Activated T-cell treated with anti-CD3 and anti-CD28 coated beads for 4 hours (primary cell): ENCODE measurements around the gene SLC2A8.

ENCODE experiments used
- DNase-seq: peaks from one replicate; pipeline ENCODE4 v3.0.0-alpha.2; 2020

The SLC2A8 gene

DNA sequence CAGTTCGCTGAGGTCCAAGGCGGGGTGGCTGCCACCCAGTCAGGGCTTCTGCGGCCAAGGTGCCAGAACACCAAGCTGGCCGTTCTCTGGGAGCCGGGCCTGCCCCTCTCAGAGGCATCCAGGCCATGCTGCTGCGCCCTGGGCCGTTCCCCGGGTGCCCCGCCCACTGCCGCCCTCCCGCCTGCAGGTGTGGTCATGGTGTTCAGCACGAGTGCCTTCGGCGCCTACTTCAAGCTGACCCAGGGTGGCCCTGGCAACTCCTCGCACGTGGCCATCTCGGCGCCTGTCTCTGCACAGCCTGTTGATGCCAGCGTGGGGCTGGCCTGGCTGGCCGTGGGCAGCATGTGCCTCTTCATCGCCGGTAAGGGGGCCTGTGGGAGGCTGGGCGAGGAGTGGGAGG, 7.7 kb downstream of the SLC2A8 start:
- no peak for DNase-seq

DNA sequence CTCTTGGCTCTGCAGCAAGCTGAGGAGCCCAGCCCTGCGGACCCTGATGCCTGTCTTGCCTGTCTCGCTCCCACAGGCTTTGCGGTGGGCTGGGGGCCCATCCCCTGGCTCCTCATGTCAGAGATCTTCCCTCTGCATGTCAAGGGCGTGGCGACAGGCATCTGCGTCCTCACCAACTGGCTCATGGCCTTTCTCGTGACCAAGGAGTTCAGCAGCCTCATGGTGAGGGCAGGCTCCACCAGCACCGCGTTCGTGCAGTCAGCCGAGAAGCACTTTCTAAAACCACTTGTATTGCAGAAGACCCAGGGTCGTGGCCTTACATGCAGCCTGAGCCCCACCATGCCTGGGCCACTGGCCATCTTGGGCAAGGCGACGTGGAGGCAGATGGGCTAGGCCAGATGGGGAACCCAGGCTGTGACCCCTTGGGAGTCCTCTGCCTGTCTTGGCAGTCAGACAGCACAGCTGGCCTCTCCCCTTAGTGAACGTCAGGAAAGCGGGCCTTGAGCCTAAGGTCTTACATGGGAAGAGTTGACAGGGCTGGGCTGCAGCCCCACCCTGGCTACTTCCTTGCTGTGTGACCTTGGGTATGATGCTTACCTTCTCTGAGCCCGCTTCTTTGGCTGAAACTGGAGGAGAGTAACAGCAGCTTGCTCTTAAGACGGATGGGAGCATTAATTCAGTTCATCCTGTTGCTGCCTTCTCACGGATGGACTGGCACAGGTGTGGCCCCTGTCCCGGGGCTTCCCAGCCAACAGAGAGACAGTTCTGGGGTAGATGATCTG, 8.6 kb downstream of the SLC2A8 start:
- no peak for DNase-seq

DNA sequence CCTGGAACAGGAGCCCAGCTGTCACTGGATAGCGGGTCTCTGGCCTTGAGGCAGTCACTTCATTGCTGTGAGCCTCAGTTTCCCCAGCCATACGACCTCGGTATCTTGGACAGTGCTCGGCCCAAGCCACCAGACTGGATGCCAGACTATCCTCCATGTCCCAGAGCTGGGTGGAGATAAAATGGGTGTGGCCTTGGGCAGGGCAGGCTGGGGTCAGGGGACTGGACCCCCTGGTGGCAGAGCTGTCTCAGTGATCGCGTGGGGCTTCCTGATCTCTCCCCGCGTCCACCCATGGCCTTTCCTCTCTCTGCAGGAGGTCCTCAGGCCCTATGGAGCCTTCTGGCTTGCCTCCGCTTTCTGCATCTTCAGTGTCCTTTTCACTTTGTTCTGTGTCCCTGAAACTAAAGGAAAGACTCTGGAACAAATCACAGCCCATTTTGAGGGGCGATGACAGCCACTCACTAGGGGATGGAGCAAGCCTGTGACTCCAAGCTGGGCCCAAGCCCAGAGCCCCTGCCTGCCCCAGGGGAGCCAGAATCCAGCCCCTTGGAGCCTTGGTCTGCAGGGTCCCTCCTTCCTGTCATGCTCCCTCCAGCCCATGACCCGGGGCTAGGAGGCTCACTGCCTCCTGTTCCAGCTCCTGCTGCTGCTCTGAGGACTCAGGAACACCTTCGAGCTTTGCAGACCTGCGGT, 10.0 kb downstream of the SLC2A8 start:
- DNase-seq, result no peak

DNA sequence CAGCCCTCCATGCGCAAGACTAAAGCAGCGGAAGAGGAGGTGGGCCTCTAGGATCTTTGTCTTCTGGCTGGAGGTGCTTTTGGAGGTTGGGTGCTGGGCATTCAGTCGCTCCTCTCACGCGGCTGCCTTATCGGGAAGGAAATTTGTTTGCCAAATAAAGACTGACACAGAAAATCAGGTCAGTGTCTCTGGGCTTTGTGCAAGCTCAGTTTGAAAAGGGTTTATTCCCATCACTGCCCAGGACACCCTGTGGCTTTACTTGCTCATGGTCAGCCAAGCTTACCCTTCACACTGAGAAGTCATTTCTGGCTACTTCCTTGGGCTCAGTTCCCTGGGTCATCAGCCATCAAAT, 10.5 kb downstream of the SLC2A8 start:
- no peak for DNase-seq

DNA sequence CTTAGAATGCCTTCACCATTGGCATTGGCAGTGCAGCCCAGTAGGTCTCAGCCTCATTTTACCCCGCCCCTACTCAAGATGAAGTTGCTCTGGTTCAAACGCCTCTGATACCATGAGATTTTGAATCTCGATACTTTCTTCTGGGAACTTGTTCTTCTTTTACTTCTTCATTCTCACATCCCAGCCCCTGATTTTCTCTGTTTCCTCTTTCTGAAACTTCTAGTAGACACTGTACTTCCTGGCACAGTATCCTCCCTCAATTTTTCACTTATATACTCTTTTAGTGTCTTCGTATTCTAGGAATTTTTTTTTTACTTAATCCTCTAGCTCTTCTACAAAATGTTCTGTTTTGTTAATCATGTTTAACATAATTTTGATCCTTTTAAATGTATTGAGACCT, 14.2 kb downstream of the SLC2A8 start:
- no peak for DNase-seq

DNA sequence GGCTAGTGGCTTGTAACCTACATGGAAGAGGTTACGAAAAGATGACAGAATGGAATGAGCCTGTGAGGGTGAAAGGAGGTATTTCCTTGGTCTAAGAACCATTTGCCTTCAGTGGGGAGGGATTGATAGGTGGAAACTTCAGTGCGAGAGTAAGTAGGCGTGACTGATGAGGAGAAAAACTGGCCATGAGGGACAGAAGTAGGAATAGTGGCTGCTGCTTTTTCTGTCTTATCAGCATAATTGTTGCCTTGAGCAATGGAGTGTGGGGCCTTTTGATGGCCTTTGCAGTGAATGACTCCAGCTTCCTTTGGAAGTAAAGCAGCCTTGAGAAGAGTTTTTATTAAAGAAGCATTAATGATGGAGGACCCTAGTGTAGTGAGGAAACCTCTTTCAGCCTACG, 18.2 kb downstream of the SLC2A8 start:
- no peak for DNase-seq

DNA sequence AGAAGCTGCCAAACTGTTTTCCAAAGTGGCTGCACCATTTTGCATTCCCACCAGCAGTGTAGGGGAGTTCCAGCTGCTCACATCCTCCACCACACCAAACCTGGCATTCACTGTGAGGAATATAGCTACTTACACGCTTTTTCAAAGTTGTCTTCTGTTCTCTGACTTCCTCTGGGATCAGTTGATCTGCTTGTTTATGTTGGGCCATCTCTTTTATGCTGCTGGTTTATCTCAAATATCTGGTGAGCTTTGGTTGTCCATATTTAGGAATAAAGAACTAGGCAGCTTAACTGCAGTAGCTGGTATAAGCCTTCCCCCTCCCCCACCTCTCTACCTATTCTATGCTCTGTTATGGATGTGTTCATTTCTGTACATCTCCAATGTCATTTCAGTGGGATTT, 18.7 kb downstream of the SLC2A8 start:
- no peak for DNase-seq

DNA sequence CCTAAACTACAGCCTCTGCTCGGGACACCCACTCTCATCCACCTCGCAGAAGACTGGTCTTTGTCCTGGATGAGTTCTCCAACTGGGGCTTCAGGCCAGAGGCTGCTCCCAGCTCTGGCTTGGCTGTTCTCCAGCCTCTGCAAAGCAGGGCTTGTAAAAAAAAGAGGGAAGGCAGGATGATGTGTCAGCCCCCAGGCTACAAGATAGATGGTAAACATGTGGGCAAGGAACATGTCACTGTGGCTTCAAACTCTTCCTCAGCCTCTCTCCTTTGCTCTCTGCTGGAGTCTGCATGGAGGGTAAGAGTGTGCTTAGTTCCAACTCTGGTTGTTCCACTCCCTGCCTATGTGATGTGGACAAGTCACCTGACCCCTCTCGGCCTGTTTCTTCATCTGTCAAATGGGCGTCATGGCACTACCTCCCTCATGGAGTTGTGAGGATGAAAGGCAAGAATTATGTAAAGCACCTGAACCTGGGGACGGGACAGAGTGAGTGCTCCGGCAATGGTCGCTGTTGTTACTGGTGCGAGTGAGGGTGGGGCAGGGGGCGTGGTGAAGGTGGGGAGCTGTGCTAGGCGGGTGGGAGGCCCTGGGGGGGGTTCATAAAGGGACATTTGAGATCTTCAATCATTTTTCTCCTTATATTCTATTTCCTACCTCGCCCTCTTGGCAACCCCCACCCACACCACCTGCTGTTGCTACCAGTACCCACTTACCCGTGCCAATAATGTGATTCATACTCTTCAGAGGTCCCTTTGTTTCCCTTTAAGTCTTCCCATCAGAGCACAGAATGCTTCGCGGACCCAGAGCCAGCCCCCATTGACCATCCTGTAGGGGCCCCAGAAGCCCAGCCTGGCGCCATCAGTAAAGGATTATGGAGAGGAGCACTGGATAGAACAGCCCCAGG, 20.4 kb downstream of the SLC2A8 start:
- no peak for DNase-seq

DNA sequence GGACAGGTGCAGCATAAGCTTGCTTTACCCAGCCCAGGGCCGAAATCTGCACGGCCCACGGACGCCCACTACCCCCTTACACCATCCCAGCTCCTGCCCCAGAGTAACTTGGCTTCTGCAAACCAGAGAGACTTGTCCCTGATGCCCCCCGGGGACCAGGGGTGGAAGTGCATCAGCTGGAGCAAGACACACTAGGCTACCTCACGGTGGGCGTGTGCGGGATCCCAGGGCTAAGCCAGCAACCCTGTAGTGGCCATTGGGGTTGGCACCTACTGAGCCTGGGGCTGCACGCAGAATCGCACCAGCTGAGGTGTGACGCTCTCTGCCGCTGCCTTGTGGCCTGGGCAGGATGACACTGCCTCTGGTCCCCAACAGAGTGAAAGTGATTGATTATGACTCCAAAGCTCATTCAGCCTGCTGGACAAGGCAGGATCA, 21.1 kb downstream of the SLC2A8 start:
- peak; percentile 21 for DNase-seq

DNA sequence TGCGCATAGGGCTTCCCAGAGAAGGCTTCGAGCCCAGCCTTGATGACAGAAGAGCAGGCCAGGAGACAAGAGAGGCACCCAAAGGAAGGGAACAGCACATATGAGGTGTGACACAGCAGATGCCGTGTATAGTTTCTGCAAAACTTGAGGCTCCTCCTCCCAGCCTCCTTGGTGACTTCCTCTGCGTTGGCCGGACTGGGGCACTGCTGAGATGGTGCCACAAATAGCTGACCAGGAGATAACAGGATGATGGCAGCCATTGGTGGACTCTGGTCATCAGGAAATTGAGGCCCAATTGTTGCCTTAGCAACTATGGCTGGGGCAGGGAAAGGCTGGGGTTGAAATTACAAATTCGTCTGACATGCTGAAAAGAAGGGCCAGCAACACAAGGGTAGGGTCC, 22.4 kb downstream of the SLC2A8 start:
- no peak for DNase-seq

DNA sequence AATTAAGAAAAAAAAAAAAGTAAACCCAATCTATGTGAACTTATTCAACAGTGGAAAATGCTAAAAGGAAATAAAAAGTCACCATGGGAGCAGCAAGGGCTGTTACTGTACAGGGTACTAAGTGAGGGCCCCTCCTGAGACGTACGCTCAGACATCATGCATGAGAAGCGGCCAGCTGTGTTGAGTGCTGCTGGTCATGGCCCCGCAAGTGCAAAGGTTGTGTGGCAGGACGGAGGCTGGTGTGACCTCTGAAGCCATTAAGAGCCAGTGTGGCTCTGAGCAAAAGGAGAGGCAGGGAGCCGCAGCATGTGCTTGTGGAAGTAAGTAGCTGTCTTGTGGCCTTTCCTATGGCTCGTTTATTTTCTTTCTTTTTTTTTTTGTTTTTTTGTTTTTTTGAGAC, 24.1 kb downstream of the SLC2A8 start:
- DNase-seq, result no peak

DNA sequence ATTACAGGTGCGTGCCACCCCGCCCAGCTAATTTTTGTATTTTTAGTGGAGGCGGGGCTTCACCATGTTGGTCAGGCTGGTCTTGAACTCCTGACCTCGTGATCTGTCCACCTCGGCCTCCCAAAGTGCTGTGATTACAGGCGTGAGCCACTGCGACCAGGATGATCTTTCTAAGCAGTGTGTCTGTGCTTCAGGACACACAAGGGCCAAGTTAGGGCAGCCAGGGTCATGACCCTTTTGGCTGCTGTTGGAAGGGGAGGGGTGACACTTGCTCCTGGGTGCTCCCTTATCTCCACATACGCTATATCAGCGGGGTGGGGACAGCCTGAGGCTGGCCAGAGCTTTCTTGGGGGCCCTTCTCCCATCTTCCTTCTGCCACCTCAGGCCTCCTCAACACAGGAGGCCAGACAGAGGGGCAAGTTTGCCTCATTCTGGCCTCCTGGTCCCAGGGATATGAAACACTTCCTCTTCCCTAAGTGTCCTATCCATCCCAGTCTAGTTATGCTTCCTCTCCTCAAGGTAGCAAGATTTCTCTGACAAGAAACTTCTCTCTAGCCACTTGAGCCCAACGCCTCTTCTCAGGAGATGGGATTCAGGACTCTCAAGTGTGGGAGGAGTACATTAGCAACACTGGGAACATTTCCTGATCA, 25.3 kb downstream of the SLC2A8 start:
- DNase-seq, result no peak

DNA sequence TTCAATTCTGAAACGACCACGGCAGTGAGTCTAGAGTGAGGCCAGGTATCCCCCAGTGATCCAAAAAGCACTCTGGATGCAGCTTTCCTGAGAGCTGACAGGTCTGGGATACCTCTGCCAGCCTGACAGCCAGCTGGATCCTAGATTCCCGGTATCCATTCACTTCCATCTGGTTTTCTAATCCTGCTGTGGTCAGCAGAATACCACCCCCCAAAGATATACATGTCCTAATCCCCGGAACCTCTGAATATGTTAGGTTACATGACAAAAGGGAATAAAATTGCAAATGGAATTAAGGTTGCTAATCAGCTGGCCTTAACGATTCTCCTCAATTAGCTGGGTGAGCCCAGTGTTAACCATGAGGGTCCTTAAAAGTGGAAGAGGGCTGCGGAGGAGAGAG, 25.8 kb downstream of the SLC2A8 start:
- no peak for DNase-seq

DNA sequence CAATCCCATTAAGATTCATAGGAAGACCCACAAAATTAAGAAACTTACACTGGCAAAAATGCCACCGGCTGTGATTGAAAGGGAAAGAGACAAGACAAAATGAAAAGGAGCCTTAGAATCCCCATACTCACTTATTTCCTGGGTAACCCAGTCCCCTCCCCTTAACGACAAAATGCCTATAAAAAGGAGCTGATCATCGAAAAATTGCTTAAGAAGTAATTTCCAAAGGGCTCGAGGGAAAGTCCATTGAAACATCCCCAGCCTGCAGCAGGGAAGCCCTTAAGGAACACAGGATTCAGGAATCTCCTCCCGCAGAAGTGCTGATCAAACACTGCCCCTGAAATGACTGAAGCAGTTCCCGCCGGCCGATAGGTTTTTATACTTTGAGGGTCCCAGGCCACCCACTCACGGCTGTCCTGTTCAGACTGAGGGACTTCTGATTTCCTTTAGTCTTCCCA, 26.5 kb downstream of the SLC2A8 start:
- no peak for DNase-seq

DNA sequence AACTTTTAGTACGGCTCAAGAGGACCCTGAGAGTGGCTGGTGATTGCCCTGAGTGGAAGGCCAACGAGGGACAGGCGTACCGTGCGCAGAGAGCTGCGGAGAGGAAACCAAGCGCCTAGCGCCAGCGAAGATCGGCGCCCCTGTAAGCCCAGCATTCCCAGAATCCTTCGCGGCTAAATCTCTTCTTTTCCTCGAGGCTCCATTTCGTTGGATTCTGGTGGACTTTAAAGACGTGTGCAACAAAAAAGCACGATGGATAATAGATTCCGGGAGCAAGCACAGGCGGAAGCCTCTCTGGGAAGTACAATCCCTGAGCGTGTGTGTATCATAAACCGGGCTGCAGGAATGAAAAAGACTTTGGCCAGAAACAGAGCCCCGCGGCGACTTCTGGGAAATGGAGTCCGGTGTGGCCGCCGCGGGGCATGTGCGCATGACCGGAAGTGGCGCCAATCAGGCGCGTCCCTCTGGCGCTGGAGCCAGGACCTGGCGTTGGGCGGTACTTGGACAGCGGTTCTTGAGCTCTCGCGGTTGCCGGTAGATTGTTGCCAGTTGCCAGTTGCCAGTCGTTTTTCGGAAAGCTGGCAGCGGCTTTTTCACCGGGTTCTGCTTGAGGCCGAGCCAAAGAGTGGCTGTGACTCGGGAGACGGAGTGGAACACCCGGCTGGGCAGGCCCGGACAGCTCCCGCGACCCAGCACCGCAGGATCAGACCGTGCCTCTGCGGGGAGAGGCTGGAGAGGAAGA, 27.1 kb downstream of the SLC2A8 start, which contains the start of gene ZNF79:
Gene ZNF79 (plus strand): TSS at position 449 of the 742 bp plus-strand sequence. CDS start 406 bp downstream, outside the sequence.
- DNase-seq, result peak; percentile 80

DNA sequence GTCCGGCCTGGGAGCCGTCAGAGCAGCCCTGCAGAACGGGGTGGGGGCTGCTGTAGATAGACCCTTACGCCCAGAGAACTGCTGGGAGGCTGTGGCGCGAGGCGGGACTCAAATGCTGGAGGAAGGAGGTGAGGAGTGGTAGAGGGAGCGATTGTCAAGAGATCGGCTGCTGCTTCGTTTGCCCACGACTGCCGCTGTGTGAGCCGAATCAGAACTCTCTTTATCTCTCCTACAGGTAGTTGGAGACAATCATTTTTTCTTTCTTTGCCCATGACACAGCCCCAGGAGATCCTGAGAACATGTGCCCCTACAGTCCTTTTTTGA, 27.7 kb downstream of the SLC2A8 start:
- DNase-seq, result no peak

DNA sequence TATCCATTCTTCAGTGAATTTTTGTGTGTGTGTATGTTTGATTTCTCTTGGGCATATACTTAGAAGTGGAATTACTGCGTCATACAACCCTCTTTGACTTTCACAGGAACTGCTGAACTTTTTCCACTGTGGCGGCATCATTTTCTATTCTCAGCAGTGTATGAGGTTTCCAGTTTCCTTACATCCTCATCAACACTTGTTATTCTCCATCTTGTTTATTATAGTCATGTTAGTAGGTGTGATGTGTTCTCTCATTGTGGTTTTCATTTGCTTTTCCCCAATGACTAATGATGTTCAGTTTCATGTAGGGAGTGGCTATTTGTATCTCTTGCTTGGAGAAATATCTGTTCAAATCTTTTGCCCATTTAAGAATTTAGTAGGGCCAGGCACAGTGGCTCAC, 29.8 kb downstream of the SLC2A8 start:
- no peak for DNase-seq

DNA sequence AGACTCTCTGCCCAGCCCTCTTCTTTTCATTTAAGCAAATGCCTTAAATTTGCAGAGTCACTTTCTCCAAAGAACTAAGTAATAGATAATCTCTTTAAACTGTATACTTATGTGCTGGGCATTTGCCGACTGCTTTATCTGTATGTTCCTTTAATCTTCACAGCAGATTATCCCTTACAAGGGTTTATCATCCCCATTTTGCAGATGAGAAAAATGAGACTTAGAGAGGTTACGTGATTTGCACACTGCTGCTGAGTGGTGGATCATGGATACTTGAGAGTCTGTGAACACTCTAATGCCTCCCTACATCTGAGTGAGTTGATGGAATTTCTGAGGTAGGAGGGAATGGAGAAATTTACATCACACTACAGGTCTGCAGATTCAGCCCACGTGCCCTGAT, 31.4 kb downstream of the SLC2A8 start:
- DNase-seq, result no peak

DNA sequence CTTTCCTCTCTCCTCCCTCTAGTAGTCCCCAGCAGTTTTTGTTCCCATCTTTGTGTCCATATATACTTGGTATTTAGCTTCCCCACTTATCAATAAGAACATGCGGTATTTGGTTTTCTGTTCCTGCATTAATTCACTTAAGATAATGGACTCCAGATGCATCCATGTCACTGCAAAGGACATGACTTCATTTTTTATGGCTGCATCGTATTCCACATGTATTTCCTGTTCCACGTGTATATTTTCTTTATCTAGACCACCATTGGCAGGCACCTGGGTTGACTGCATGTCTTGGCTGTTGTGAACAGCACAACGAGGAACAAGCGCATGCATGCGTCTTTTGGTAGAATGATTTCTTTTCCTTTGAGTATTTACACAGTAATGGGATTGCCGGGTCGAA, 33.4 kb downstream of the SLC2A8 start:
- DNase-seq, result no peak

DNA sequence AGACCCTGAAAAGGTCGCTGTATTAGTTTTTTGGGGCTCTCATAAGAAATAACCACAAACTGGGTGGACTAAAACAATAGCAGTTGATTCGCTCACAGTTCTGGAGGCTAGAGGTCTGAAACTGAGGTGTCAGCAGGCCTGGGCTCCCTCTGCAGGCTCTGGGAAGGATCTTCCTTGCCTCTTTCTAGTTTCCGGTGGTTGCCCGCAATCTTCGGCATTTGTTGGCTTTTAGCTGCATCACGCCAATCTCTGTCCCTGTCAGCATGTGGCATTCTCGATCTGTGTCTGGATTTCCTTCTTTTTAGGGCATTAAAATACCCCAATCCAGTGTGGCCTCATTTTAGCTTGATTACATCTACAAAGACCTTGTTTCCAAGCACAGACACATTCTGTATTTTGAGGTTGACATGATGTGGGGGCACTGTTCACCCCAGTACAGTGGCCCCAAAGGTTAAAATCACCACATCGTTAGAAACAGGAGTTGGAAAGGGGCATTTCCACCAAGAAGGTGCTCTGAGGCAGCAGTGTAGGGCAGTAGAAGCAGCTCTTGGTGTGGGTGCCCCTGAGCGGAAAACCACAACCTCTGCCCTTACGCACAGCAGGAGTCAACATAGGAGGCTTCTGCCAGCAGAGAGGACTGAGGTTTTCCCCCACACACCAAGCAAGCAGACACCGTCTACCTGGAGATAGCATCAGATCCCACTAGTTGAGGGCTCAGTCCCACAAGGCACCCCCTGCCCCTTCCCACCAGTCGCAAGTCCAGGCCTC, 40.7 kb downstream of the SLC2A8 start:
- no peak for DNase-seq

DNA sequence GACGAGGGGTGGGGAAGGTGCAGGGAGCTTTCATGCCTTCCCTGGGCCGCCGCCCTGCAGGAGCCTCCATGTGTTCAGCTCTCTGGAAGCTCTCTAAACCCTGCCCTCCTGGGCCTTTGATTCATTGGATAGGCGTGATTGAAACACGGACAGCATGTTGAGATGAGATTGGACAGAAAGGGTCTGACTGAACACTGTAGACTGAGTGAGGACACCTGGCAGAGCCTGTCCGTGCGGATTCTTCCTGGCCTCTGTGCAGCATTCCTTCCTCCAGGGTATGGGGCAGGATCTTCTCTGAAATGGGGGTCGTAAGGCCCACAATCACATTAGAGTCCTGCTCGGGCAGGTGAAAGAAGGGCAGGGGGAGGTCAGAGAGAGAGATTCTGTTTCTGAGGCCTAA, 41.4 kb downstream of the SLC2A8 start:
- no peak for DNase-seq
